ENCODE results near the gene ARHGAP28. TPM values are rescaled to one million over a fixed set of nuclear protein-coding genes. Genes with fewer than 3 reads are reported as not detected.

ARHGAP28 gene, protein sequence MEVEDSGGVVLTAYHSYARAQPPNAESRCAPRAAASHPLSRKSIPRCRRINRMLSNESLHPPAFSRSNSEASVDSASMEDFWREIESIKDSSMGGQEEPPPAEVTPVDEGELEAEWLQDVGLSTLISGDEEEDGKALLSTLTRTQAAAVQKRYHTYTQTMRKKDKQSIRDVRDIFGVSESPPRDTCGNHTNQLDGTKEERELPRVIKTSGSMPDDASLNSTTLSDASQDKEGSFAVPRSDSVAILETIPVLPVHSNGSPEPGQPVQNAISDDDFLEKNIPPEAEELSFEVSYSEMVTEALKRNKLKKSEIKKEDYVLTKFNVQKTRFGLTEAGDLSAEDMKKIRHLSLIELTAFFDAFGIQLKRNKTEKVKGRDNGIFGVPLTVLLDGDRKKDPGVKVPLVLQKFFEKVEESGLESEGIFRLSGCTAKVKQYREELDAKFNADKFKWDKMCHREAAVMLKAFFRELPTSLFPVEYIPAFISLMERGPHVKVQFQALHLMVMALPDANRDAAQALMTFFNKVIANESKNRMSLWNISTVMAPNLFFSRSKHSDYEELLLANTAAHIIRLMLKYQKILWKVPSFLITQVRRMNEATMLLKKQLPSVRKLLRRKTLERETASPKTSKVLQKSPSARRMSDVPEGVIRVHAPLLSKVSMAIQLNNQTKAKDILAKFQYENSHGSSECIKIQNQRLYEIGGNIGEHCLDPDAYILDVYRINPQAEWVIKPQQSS
- 10 to 100 TPM in 1 of 4 donors, 1 to 10 TPM in 3; 2.5 to 11.1 (median 5.5) TPM for total RNA-seq

DNA sequence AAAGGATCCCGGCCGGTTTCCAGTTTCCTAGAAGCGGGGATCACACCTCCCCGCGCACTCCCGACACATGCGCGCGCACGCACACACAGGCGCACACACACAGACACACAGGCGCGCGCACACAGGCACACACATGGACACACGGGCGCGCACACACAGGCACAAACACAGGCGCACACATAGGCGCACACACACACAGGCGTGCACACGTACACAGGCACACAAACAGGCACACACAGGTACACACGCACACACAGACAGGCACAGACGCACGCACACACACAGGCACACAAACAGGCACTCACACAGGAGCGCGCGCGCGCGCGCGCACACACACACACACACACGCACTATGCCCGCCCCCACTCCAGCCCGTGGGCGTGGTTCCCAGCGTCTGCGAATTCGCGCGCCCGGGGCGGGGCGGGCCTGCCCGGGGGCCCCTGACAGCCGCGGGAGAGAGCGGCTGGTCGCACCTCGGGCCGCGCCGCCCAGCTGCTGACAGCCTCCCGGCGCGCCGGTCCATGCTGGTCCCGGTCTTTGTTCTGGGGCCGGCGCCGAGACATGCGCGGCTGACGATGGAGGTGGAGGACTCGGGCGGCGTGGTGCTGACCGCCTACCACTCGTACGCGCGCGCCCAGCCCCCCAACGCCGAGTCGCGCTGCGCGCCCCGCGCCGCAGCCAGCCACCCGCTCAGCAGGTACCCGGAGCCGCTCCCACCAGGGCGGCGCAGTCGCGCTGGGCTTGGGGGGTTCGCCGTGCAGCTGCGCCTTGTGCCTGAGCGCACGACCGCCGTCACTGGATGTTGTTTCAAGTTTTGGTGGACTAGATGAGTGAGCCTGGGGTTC lies at the start of gene ARHGAP28:
TSS of gene ARHGAP28 (plus strand) at position 470 of the 845 bp plus-strand sequence. CDS start at position 576, 106 bp downstream.
- no peaks in the 10 kb centered on the region for H3K27me3 ChIP-seq
- no peaks in the 10 kb centered on the region for H3K9me3 ChIP-seq
- WGBS = under 1% methylated on average over 26 of the region's 96 CpGs
- peaks cover 21% of the 10 kb centered on the region for H3K4me1 ChIP-seq
- TF ChIP-seq CTCF (IDR thresholded peaks at IDR 0.05) = peak in 1 of 2 donors; percentile 27
- no peak for TF ChIP-seq EP300 (IDR thresholded peaks at IDR 0.05)
- H3K36me3 ChIP-seq = no peaks in the 10 kb centered on the region
- peak within 1 kb of the TSS; percentile 68 for H3K4me3 ChIP-seq
- H3K27ac ChIP-seq = peak within 1 kb of the TSS; percentile 85
- peak; percentile 74 to 84 for DNase-seq (ENCODE audit: low spot score in 2 of 2)

DNA sequence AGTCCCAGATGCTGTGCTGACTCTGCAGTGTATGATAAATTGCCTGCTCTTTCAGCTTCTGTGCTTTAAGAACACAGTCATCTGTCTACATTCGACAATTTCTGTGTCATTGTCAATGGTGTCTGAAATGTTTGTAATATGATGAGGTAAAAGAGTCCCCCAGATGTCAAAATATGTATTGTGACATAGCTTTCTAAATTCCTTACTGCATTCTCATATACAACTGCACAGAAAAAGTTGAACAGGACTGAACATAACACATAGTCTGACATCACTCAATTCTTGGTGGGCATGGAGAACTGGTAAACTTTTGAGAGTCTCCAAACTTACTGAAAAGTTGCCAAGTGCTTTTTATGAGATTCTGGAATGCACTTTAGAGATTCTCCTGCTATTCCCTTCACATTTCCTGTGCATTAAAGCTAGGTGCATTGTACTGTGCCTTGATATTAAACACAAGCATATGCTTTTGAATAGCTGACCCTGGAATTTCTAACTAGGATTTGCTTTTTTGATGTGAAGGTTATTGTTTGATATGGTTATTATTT lies 48.1 kb upstream of the ARHGAP28 start:
- Histone ChIP-seq H3K36me3 (no peaks in the 10 kb centered on the region), H3K4me1 (no peaks in the 10 kb centered on the region), H3K27me3 (no peaks in the 10 kb centered on the region), H3K4me3 (no peak overlapping the region), H3K9me3 (no peaks in the 10 kb centered on the region), H3K27ac (no peak overlapping the region)
- WGBS = 39% methylated on average over 1 of the region's 1 CpG
- no peak for DNase-seq (ENCODE audit: low spot score in 2 of 2)
- TF ChIP-seq CTCF (IDR thresholded peaks at IDR 0.05) (no peak), EP300 (IDR thresholded peaks at IDR 0.05) (no peak), POLR2AphosphoS5 (IDR thresholded peaks at IDR 0.05) (no peak), POLR2A (IDR thresholded peaks at IDR 0.05) (no peak)

DNA sequence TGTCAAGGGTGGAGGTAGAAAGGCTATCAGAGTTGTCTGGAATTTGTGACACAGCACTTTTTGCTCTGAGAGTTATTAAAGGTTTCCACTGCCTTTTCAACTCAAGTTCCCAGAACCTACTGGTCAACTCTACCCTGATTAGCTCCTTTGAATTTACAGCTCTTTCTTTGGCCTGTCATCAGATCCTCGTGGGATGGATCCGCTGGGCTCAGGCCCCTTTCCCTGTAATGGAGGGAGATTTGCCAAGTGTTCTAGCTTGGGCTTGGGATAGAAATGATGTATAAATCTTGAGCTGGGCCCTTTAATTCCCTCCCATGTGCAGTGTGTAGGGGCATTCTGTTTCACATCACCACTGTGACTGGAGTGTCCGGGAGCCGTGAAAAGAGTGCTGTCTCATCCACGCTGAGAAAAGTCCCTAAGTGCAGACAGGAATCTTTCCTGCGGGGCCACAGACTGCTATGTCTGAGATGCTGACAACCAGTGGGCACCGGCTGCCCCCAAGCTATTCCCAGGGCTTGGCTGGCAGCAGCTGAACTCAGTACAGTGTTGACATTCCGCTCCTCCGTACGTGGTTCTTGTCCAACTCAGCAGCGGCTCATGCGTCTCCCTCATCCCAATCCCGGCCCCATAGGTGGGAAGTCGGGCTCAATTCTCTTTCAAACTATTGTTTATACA lies 46.9 kb upstream of the ARHGAP28 start:
- Histone ChIP-seq H3K4me1 (no peaks in the 10 kb centered on the region), H3K27me3 (no peaks in the 10 kb centered on the region), H3K4me3 (no peak overlapping the region), H3K27ac (no peak overlapping the region), H3K9me3 (no peaks in the 10 kb centered on the region), H3K36me3 (no peaks in the 10 kb centered on the region)
- 60% methylated on average over 14 of the region's 14 CpGs for WGBS
- DNase-seq (ENCODE audit: low spot score in 2 of 2) = no peak
- no peak for TF ChIP-seq EP300 (IDR thresholded peaks at IDR 0.05)
- TF ChIP-seq POLR2AphosphoS5 (IDR thresholded peaks at IDR 0.05) = no peak

DNA sequence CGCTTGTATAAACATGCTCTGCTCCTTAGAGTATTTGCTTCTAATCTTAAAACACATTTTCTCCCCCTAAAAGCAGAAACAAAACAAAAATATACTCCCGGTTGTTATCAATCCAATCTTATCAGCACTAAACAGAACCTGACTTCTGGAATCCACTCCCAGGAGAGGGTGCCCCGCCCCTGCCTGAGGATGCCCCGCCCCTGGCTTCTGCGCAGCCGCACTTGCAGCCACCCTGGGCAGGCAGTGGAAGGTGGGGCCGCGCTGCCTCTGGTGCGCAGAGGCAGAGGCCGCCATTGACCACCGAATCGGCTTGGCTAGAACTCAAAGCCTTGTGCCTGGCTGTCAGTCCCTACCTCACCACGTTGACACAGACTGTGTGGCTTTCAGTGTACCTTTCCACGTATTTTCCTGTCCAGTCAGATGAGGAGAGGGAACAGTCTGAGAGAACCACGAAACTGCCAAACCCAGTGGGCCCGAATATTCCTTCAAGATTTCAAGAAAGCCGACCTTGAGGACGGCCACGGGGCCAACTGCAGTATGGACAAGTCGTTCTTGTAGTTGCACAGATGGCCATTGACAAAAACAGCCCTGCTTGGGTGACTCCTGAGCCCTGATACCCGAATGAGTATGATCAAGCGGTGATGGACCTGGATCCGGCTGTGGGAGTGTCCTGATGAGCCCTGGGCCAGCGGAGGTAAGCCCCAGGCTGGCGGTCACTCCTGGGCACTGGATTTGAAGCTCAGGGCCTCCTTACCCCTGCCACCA lies 46.2 kb upstream of the ARHGAP28 start:
- Histone ChIP-seq H3K9me3 (no peaks in the 10 kb centered on the region), H3K27me3 (no peaks in the 10 kb centered on the region), H3K4me1 (no peaks in the 10 kb centered on the region), H3K27ac (no peak overlapping the region), H3K4me3 (no peak overlapping the region), H3K36me3 (no peaks in the 10 kb centered on the region)
- TF ChIP-seq CTCF (IDR thresholded peaks at IDR 0.05) = no peak
- no peak for TF ChIP-seq POLR2AphosphoS5 (IDR thresholded peaks at IDR 0.05)
- no peak for TF ChIP-seq EP300 (IDR thresholded peaks at IDR 0.05)
- TF ChIP-seq POLR2A (IDR thresholded peaks at IDR 0.05) = no peak
- 86% methylated on average over 24 of the region's 25 CpGs for whole genome bisulfite sequencing
- no peak for DNase-seq (ENCODE audit: low spot score in 2 of 2)
